Melanocyte of skin (primary cell): ENCODE results near the gene DHRS3. TPM values are rescaled to one million over a fixed set of nuclear protein-coding genes. Genes with fewer than 3 reads are reported as not detected.

Source experiments
- small RNA-seq, 2 donors: library from RNA; depleted of rRNA; stranded (forward); fragments of <200 nt; gene quantifications; one replicate each; pipeline ENCODE3, GENCODE V24; 2012
- total RNA-seq, 2 donors: library from RNA; depleted of rRNA; stranded (reverse); fragments of >200 nt; gene quantifications; 2 replicates each; pipeline ENCODE4 v1.2.3, GENCODE V29; 2012

The DHRS3 gene
- 10 to 100 TPM in 1 of 2 donors, 1 to 10 TPM in 1; 9.0 to 10.7 TPM for total RNA-seq

GRCh38 chr1:12617901-12618660 is at the start of gene DHRS3:
TSS of gene DHRS3 (minus strand) at chr1:12618210. CDS start at chr1:12617348, 862 bp downstream.

GRCh38 chr1:12643785-12644184 is 25.8 kb upstream of the DHRS3 start, which contains the start of gene AADACL4:
TSS of gene AADACL4 (plus strand) at chr1:12644085. CDS start at chr1:12644547, 462 bp downstream.

Small RNAs within 50 kb of the gene (small RNA-seq; reads per million reads assigned to genes)
- gene MIR6730, result 0 reads per million in 2 donors
- gene RNU6ATAC18P, result 0 to 0.04 reads per million in 2 donors

Other genes starting within 250 kb of the DHRS3 start
- gene AADACL4, start 25.9 kb upstream of the DHRS3 start, total RNA-seq, result not detected
- gene AADACL3, start 97.9 kb upstream of the DHRS3 start, total RNA-seq, result not detected
- not detected for gene CFAP107, start 128.0 kb upstream of the DHRS3 start, total RNA-seq
- not detected for gene PRAMEF12, start 155.5 kb upstream of the DHRS3 start, total RNA-seq
- not detected for gene PRAMEF1, start 173.2 kb upstream of the DHRS3 start, total RNA-seq
- gene PRAMEF11, start 213.2 kb upstream of the DHRS3 start, total RNA-seq, result not detected
- gene HNRNPCL1, start 230.5 kb upstream of the DHRS3 start, total RNA-seq, result not detected
- not detected for gene PRAMEF2, start 238.9 kb upstream of the DHRS3 start, total RNA-seq